Activated effector memory CD4-positive, alpha-beta T cell treated with anti-CD3 and anti-CD28 coated beads, Interleukin-2, amount 50 U/mL, for 16 hours (primary cell): ENCODE data around the gene EDN3.
"Not testable (repeated sequence)": the region's sequence is repeated elsewhere in the genome, so short reads cannot be mapped to it uniquely, and the experiment has no call there.

ENCODE experiments used
- DNase-seq: peaks from one replicate; pipeline ENCODE4 v3.0.0-alpha.2; 2020

EDN3 gene

GRCh38 chr20:59336540-59336939, 36.1 kb downstream of the EDN3 start:
- no peak for DNase-seq

- not testable (repeated sequence) for DNase-seq
Observed at GRCh38 chr20:59338444-59338843, 38.0 kb downstream of the EDN3 start.

GRCh38 chr20:59340201-59340885, 39.9 kb downstream of the EDN3 start:
- DNase-seq, result no peak

- DNase-seq, result not testable (repeated sequence)
Observed at GRCh38 chr20:59341285-59342022, 41.0 kb downstream of the EDN3 start.

- DNase-seq, result no peak
Observed at GRCh38 chr20:59342023-59342957, 41.9 kb downstream of the EDN3 start.

- no peak for DNase-seq
Observed at GRCh38 chr20:59346061-59346460, 45.6 kb downstream of the EDN3 start.

- no peak for DNase-seq
Observed at GRCh38 chr20:59349277-59349676, 48.9 kb downstream of the EDN3 start.

GRCh38 chr20:59350330-59351156, 50.1 kb downstream of the EDN3 start:
- DNase-seq, result no peak

GRCh38 chr20:59351157-59352040, 51.0 kb downstream of the EDN3 start:
- no peak for DNase-seq

GRCh38 chr20:59352541-59352940, 52.1 kb downstream of the EDN3 start:
- DNase-seq, result no peak

GRCh38 chr20:59352990-59353389, 52.6 kb downstream of the EDN3 start:
- no peak for DNase-seq

- DNase-seq, result no peak
Observed at GRCh38 chr20:59354460-59354859, 54.0 kb downstream of the EDN3 start.

GRCh38 chr20:59355242-59355641, 54.8 kb downstream of the EDN3 start:
- DNase-seq, result no peak

GRCh38 chr20:59356662-59357165, 56.3 kb downstream of the EDN3 start:
- no peak for DNase-seq

- DNase-seq, result not testable (repeated sequence)
Observed at GRCh38 chr20:59358793-59359192, 58.4 kb downstream of the EDN3 start.

GRCh38 chr20:59359906-59360725, 59.7 kb downstream of the EDN3 start:
- no peak for DNase-seq

- no peak for DNase-seq
Observed at GRCh38 chr20:59360934-59361333, 60.5 kb downstream of the EDN3 start.

- no peak for DNase-seq
Observed at GRCh38 chr20:59361411-59361810, 61.0 kb downstream of the EDN3 start.

- no peak for DNase-seq
Observed at GRCh38 chr20:59363101-59363500, 62.7 kb downstream of the EDN3 start.

GRCh38 chr20:59364611-59365010, 64.2 kb downstream of the EDN3 start:
- DNase-seq, result no peak
